GM18526 (cell line): ENCODE measurements around the gene BRCA2.
A peak's percentile ranks its signal among the peaks of the same experiment; 100 is the strongest.

Source experiments
- POLR2A ChIP-seq: IDR thresholded peaks from 3 replicates; pipeline ENCODE4 v1.6.1; 2011; ENCODE audit not compliant: insufficient read length; ENCODE audit errors: extremely low read depth

The BRCA2 gene

DNA sequence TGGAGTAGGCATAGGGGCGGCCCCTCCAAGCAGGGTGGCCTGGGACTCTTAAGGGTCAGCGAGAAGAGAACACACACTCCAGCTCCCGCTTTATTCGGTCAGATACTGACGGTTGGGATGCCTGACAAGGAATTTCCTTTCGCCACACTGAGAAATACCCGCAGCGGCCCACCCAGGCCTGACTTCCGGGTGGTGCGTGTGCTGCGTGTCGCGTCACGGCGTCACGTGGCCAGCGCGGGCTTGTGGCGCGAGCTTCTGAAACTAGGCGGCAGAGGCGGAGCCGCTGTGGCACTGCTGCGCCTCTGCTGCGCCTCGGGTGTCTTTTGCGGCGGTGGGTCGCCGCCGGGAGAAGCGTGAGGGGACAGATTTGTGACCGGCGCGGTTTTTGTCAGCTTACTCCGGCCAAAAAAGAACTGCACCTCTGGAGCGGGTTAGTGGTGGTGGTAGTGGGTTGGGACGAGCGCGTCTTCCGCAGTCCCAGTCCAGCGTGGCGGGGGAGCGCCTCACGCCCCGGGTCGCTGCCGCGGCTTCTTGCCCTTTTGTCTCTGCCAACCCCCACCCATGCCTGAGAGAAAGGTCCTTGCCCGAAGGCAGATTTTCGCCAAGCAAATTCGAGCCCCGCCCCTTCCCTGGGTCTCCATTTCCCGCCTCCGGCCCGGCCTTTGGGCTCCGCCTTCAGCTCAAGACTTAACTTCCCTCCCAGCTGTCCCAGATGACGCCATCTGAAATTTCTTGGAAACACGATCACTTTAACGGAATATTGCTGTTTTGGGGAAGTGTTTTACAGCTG is at the start of gene BRCA2, which contains the start of gene ZAR1L:
BRCA2 (plus strand) TSS at position 271 of the 790 bp plus-strand sequence. CDS start 953 bp downstream, outside the sequence.
ZAR1L (minus strand) TSS at position 126 of the 790 bp plus-strand sequence. CDS start 3,438 bp downstream, outside the sequence.
- TF ChIP-seq POLR2A: peak; percentile 96

DNA sequence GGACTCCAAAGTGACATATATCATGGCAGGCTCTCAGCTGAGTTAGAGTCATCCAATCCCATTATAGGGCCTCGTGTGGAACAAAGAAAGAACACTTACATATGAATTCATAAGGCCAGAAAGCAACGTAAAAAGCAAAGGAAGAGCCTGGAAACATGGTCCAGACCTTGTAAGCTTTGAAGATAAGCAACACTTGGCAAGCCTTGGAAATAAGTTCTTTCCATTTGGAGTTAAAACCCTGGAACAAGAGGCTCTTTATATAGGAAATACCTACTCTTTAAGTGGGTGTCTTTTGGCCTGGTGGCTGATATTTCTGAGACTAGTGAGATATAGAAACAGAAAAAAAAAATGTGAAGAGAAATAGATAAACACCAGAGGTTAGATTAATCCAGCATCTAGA is 49.6 kb upstream of the BRCA2 start:
- no peak for TF ChIP-seq POLR2A

- TF ChIP-seq POLR2A: no peak
Measured at GRCh38 chr13:32266130-32266529, 49.2 kb upstream of the BRCA2 start.

GRCh38 chr13:32267836-32268439 is 47.4 kb upstream of the BRCA2 start:
- no peak for TF ChIP-seq POLR2A

- TF ChIP-seq POLR2A: no peak
Measured at GRCh38 chr13:32272021-32272683, 43.2 kb upstream of the BRCA2 start.

GRCh38 chr13:32277839-32278238 is 37.5 kb upstream of the BRCA2 start:
- no peak for TF ChIP-seq POLR2A

DNA sequence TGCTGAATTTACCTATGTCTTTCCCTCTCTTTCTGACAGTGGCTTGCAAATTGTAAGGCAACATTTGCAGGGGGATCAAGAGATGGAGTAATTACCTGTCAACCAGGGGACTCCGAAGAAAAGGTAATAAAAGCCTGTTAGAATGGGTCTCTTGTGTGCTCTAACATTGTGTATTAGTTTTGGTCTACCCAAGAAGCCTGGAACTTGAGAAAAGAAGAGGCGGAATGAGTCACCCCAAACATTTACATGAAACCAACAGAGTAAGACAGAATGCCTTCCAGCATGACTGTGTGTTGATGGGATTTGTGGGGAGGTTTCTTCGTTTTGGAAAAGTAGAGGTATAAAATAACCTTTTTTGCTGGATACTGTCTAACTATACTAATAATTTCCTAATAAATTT is 36.9 kb upstream of the BRCA2 start:
- no peak for TF ChIP-seq POLR2A

DNA sequence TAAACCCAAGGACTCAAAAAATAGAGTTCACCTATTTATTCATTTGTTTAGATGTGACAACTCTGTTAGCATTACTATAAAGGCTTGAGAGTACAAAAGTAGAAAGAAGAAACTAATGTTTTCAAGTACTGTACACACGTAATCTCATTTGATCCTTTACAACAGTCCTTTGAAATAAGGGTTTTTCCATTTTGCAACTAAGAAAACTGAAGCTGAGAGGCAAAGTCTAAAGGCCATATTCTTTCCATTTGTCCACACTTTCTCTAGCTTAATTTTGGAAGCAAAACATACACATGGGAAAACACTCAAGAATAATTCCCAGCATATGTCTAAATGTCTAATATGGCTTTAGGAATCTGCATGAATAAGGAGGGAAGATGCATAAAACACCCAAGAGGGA is 34.2 kb upstream of the BRCA2 start:
- TF ChIP-seq POLR2A: no peak

- no peak for TF ChIP-seq POLR2A
Measured at GRCh38 chr13:32282096-32282711, 33.1 kb upstream of the BRCA2 start.

GRCh38 chr13:32284927-32285632 is 30.2 kb upstream of the BRCA2 start:
- no peak for TF ChIP-seq POLR2A

GRCh38 chr13:32285633-32285965 is 29.7 kb upstream of the BRCA2 start:
- no peak for TF ChIP-seq POLR2A

DNA sequence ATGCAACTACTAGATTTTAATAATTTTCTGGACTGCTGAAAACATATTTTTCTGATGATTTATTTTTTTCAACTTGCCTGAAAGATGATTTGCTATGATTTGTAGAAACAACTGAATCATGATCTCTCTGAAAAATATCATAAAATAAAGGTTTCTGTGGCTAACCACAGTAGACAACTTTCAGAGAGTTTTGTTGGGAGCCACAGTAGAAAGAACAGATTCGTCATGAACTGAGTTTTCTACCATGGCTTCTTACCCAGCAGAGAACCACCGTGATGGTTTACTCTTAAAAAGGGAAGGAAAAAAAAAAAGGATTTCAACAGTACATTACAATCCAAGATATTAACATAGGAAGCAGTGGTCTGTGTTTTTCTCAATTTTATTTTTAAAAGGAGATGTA is 18.1 kb upstream of the BRCA2 start:
- TF ChIP-seq POLR2A: no peak

- no peak for TF ChIP-seq POLR2A
Measured at GRCh38 chr13:32298695-32299094, 16.6 kb upstream of the BRCA2 start.

DNA sequence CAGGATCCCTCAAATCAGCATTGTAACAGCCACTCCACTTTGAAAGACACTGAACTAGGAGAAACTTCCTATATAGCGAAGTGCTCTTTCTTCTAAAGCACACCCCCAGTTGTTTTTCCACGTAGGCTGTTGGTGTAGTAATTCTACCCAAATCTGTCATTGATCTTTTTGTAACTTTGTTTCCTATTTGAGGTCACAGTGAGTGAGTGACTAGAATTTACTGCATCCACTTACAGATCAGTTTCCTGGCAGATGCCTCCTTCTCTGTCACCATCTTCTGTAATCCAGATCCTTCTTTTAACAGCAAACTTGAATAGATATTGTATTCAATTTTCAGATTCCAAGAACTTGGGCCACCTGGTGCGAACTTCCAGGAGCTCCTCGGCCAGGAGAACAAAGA is 15.4 kb upstream of the BRCA2 start:
- no peak for TF ChIP-seq POLR2A

GRCh38 chr13:32300406-32300805 is 14.9 kb upstream of the BRCA2 start:
- no peak for TF ChIP-seq POLR2A
